AG20443 (cell line): ENCODE data around the gene SMIM43.

Experiments used
- DNase-seq: peaks from one replicate; pipeline ENCODE4 v3.0.0; 2012; ENCODE audit warnings: low spot score, mixed read lengths

SMIM43 gene

DNA sequence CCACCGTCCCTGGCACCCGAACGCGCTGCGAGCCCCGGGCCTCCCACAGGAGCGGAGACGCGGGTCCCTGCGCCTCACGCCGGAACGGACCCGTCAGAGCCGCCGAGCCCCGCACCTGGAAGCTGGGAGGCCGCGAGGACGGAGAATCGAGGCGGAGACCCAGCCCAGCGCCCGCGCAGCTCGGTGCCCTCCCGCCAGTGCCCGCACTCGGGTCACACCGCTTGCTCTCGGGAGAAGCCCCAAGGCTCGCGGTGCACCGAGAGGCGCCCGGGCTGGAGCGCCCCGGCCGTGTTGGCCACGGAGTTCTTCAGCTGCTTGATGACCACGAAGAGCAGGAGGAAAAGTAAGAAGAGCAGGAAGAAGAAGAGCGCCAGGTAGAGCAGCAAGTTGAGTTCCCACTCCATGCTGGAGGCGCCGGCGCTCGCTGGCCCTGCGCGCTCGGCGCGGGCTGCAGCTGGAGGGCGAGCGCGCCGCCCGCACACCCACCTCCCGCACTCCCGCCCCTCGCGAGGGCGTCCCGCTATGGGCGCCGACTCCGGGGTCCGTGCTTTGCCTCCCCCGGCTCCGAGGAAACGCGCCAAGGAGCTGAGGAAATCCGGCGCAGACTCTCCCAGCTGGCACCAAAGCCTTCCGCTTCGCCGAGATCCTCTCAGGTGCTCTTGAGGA, at the start of gene SMIM43:
Gene SMIM43, minus strand, starts transcription at position 463 of the 666 bp plus-strand sequence. Its CDS starts 59 bp downstream, at position 404.
- DNase-seq = peak; percentile 51

DNA sequence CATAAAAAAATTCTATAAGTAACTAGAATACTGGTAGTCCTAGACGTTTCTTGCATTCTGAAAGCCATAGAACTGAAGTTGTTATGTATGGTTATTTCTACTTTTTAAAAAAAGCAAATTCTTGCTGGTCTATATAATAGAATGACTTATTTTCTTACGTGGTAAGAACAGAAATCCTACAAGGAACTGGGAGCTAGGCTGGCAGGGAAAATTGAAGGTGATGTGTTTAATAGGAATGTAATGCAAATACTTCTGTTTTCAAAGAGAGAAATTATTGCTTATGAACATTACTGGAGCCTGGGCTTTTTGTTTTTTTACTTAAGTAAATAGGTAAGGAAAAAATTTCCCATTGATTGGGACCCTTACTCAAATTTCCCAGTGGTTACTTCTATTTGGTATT, 49.8 kb upstream of the SMIM43 start:
- DNase-seq = no peak

DNA sequence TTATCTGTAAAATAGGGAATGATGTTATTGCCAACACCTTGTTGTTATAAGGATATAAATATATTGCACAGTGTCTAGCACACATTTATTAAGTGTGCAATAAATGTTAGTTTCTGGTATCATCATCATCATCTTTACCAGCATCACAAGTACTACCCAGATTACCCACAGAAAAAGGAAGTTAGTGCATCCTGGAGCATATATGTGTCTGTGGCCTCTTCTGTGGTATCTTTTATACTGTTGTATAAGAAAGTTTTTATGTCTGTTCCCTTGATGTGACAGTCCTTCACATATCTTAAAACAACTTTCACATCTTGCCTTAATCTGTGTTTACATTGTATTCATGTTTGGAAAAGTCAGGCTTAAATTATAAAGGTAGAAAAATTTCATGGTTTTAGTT, 46.2 kb upstream of the SMIM43 start:
- DNase-seq = no peak

DNA sequence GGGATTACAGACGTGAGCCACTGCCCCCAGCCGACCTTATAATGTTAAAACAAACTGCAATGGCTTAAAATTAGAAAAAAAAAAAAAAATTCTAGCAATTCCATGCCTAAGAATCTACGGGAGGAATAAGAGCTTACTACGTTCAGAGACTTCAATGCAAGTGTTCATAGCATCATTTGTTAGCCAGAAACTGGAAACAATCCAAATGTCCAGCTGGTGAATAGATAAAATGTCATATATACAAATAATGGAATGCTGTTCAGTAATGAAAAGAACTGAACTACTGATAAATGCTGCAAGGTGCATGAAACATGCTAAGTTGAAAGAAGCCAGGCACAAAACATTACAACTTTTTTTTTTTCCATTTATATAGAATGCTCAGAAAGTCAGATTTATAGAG, 41.4 kb upstream of the SMIM43 start:
- DNase-seq = no peak

DNA sequence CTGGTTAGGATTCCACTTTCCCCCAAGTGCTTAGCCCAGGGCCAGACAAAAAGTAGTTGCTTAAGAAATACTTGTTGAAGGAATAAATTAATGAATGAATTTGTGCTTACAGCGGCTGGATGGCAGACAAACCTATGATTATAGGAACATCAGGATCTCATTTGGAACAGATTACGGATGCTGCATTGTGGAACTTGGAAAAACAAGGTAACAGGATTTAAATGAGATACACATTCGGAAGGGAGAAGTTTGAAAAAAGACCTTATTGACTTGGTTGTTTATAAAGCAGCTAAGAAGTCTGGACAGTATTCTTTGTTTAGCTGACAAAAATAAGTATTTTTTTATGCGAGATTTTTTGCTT, 36.7 kb upstream of the SMIM43 start:
- DNase-seq = no peak

DNA sequence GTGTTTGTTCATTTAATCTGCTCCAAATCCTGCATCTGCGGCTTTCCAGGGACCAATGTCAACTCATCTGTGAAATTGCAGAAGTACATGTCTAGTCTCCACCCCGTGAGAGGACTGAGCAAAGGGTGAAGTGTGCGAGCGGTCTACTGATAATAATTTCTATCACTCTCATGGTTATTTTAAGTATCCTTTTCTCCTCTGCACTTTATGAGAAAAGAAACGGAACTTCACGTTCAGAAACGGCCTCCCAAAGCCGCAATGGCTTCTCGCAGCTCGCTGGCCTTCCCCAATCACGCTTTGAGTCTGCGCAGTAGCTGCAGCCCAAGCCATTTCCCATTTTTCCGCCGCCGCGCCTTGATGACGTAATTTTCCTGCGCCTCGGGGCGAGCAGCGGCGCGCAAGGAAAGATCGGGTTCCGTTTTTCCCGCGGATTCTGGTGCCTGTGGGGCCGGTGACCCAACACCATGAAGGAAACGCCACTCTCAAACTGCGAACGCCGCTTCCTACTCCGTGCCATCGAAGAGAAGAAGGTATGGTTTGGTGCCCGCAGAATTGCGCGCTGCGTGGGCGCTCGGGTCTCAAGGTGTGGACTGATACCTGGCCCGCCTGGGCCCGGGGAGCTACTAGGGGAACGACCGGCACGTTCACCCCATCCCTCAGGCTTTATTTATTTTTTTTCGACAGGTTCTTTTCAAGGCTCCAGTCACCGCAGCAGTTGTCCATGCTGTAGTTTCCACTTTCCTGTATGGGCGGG, 36.2 kb upstream of the SMIM43 start, which contains the start of gene EXOSC9:
Gene EXOSC9, plus strand, starts transcription at position 363 of the 754 bp plus-strand sequence. Its CDS starts 102 bp downstream, at position 465.
- DNase-seq = peak; percentile 96

DNA sequence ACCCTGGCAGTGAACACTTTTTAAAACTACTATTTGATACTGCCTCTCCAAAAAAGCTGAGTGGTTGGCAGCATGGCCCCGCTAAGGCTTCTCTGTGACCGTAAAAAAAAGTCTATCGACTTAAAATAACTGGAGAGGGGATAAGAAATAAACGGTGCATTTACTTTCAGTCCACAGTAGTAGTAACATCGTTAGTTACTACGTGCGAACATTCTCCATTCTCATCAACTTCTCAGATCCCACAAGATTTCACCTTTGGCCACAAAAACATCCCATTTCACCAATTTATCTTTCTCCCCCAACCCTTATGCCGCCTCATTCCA, 35.6 kb upstream of the SMIM43 start:
- no peak for DNase-seq

DNA sequence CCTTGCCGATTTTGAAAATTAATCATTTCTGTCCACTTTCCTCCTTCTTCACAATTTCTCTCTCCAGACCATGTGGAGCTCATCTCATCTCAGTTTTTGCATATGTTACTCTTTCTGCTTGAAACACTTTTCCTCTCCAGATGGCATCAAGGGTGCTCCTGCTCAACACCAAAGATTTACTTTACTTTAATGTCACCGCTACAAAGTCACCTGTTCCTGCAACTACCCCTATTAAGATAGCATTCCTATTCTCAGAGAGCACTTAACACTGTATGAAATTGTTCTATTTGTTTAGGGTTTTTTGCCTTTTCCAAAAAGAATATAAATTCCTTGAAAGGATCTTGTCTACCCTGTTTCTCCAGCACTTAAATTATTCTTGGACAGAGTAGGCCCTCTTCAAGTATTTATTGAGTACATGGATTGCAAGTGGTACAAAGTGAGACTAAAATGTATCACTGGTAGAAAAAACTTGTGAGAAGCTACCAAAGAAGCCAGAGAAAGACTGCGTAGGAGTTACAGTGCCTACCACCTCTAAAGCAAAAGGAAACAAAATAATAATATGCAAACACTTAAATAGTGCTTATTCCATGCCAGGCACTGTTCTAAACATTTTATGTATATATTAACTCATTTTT, 35.0 kb upstream of the SMIM43 start:
- no peak for DNase-seq

DNA sequence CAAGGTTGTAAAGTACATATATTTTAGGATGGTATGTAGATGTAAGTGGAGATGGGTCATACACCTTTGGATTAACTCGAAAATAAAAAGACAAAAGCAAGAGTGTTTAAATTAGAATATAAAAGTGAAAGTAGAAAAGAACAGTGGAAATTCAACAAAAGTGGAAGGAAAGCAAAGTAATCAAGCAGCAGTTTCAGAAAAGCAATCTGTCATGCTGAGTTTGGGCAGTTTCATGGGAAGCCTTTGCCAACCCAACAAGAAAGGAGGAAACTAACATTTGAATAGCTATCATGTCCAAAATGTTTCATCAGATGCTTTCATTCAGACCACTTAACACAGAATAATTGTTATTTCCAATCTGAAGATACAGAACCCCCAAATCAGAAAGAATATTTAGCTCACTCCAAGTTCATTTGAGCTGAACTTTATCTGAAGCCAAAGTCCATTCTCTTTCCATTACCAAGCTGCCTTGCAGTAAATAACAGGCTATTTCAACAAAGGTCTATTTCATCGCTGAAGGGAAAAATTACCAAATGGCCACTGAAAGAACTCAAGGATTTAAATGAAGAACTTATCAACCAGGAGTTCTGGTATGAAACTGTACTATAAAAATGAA, 34.4 kb upstream of the SMIM43 start:
- DNase-seq = no peak

DNA sequence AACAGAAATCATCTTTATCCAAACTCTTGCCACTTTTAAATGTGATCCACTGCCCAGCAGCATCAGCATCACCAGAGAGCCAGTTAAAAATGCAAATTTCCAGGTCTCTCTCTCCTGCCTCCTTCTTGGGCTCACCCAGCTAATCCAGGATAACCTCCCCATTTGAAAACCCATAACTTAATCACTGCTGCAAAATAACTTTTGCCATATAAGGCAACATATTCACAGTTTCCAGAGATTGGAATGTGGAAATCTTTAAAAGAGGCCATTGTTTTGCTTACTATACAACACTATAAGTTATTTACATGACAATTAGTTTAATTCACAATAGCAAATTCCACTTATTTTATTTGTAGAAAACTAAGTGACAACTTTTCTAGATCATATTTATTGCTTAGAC, 31.3 kb upstream of the SMIM43 start:
- no peak for DNase-seq

DNA sequence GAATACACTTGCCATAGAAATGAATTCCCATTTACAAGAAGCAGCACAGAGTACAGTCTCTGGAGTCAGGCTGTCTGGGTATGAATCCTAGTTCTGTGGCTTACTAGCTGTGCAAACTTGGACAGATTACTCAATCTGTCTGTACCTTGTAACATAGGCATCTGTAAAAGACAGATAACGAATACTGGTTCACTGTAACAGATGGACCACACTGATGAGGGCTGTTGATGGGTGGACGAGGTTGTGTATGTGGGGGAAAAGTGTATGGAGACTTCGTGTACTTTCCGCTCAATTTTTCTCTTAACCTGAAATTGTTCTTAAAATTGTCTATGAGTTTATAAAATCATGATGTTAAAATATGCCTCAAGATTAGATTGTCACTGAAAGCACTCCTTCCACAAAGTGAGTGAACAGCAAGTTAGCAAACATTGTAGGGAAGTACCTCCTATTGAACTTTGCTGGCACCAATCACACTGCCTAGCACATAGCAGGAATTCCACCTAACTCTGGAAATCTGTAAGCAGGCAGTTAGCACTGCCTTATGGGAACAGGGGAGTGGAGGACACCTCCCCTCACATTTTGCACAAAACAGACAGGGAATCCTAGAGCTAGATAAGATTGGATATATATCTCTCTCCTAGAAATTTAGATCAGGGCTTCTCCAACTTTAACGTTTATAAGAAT, 29.7 kb upstream of the SMIM43 start:
- DNase-seq = no peak

DNA sequence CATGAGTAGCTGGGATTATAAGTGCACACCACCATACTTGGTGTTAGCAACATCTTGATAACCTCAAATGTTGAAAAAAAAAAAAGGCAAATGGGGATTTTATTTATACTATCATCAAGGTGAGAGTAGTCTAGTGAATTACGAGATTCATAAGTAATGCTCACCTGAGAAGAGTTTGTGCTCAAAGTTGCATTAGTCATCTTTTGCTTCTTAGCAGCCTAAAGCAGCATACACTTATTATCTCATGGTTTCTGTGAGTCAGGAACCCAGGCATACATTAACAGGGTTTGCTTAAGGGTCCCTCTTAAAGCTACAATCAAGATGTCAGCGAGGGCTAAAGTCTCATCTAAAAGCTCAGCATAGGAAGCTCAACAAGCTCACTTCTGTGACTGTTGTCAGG, 28.0 kb upstream of the SMIM43 start:
- DNase-seq = no peak

DNA sequence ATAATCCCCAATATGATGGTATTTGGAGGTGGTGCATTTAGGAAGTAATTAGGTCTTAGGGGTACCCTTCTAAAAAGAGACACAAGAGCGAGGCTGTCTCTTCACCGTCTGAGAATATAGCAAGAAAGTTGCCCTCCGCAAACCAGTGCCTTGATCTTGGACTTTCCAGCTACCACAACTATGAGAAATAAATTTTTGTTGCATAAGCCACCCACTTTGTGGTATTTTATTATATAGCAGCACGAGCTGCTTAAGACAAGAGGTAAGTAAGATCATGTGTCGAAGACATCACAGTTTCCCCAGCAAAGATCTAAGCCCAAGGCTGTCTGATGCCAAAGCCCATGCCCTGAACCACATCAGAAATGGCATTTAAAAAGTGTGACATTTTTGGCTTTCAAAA, 26.5 kb upstream of the SMIM43 start:
- DNase-seq = peak; percentile 51

DNA sequence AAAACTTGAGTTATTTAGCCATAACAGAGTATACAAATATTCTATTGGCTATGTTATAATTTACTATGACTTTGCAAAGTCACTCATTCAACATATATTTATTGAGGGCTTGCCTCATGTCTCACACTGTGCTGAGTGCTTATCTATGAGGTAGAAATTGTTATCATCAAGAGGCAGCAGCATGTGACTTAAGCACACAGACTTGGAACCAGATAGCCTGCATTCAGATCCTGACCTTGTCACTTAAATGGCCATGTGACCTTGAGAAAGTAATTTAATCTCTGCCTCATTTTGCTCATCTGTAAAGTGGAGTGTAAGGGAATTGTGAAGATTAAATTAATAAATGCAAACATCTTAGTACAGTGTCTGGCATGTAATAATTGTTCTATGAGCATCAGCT, 26.0 kb upstream of the SMIM43 start:
- DNase-seq = no peak

DNA sequence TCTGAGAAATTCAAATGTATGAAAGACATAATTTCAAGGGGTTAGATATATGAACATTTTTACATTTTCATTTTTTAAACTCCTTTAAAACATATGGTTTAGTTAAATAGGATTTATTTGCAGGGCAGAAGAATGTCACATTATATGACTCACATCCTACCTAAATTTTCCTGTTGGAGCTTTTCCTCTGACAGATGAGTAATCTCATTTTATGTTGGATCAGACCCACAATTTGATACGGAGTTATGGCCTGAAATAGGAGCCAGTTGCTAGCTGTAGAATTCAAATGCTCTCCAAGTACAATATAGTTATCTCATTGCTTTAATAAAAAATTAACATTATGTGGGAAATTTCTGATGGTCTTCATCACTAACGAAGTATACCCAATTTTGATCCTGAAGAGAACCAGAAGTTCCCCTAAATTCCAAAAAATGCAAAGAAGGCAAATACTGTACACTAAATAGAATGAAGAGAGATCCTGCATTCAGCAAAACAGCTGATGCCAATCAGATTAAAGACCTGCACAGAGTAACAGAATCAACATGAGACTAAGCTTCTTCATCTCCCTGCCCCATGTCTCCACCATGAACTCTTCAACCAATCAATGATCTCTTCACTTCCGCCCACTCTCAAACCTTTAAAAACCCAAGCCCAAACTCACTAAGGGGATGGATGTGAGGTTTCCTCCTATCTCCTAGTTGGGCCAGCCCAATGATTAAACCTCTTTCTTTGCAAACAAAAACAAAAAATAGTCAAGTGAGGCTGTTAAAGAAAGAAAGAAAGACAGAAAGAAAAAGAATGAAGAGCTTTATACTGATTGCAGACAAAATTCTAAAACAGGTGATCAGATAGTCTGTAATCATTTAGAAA, 25.2 kb upstream of the SMIM43 start:
- DNase-seq = no peak

DNA sequence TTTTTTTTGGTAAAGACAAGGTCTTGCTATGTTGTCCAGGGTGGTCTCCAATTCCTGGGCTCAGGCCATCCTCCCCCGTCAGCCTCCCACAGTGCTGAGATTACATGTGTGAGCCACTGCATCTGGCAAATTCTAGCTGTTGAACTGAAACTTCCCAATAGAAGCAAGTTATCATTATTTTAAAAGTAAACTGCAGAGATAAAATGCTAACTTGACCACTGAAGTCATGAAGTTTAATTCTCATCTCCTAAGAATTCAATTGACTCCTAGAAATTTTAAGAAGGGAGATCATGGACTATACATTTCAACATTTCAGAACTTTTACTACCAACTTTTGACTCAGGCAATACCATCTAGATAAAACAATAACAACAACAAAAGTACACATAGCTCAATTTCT, 24.5 kb upstream of the SMIM43 start:
- no peak for DNase-seq

DNA sequence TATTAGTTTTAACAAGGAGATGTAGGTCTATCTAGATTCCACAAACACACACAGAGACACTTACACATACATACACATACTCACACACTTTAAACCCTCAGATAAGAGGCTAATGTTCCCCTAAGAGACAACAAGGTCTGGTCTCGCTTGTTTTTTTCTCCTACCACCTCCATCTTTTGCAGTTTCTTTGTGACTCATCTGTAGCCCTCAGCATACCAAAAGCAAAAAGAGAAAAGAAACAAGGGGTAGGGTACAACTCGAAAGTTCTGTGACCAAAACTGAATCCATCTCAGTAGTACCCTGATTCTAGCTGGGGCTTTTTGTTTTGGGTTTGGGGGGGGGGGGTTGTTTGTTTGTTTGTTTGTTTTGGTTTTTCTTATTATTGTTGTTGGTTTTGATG, 23.9 kb upstream of the SMIM43 start:
- no peak for DNase-seq

DNA sequence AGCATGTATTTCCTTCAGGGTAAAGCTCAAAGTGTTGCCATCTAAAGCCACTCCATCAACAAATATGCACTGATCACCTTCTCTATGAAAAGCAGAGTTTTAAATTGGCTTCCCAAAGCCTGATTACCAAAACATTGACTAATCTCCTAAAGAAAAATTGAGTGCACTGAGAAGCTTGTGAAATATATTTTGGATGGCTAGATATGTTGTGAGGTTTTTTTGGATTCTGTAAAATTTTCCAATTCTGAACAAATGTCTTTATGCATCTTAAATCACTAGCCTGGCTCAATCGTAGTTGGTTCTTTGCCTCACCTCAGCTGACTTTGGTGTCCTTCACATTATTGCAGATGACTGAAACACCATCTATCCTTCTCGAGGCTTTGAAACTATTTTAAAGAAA, 21.3 kb upstream of the SMIM43 start:
- DNase-seq = no peak

DNA sequence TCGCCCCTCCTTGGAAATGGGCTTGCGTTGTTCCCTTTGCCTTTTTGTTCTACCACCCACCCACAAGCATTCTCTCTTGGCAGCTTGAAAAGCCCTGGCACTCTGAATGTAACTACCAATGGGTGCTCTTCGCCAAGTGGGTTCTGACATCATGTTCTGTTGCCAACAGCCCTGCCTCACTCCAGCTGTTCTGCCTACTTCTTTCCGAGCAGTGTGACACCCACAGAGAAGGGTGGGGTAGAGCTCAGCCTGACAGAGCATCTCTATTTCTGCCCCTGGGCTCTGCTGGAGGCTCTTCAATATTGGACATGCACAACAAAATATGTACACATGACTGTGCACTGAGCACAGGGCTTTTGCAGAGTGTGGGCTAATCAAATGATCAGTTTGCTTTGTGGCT, 20.5 kb upstream of the SMIM43 start:
- peak; percentile 54 for DNase-seq

DNA sequence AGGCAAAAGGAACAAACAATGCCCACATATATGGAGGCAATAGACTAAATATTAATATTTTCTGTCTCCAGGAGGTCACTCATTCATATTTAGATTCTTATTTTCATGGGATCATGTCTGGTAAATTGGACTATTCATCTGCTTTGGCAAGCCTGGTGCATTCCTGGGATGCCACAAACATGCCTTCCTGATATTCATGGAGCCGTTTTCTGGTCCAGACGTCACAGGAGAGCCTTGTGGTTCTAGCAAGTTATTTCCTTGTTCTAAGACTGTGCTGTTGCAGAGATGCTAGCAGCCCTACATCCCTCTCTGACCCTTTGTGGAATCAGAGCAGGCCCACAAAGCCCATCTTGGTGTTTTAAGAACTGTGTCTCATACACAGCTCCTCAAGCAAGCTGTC, 20.0 kb upstream of the SMIM43 start:
- peak; percentile 85 for DNase-seq

DNA sequence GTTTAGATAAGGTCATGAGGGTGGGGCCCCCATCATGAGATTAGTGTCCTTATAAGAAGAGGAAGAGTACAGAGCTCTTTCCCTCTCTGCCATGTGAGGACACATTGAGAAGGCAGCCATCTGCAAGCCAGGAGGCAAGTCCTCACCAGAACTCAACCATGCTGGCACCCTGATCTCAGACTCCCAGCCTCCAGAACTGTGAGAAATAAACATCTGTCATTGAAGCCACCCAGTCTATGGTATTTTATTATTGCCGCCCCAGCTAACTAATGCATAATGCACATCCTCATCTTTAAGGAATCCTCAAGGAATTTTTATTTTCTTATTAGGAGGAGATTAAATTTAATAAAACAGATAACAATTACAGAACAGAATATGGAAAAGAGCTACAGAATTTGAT, 19.4 kb upstream of the SMIM43 start:
- DNase-seq = no peak
